Type B pancreatic cell (in vitro differentiated cells): ENCODE measurements around the gene SGPL1. TPM values are rescaled to one million over a fixed set of nuclear protein-coding genes. Genes with fewer than 3 reads are reported as not detected.

Experiments
- DNase-seq: peaks from one replicate; pipeline ENCODE4 v3.0.0; 2021; ENCODE audit warnings: mixed read lengths; ENCODE audit not compliant: unreplicated experiment; ENCODE audit errors: extremely low spot score
- H3K27ac Mint-ChIP-seq: 2 replicates; pipeline ENCODE4 v1.8.0; 2021; ENCODE audit warnings: mild to moderate bottlenecking, mixed read lengths
- H3K27me3 Mint-ChIP-seq: 2 replicates; pipeline ENCODE4 v1.8.0; 2021; ENCODE audit warnings: mixed read lengths
- H3K36me3 Mint-ChIP-seq: 2 replicates; pipeline ENCODE4 v1.8.0; 2021; ENCODE audit warnings: mixed read lengths
- H3K4me1 Mint-ChIP-seq: one replicate; pipeline ENCODE4 v1.8.0; 2021; ENCODE audit warnings: mixed read lengths; ENCODE audit not compliant: unreplicated experiment
- H3K4me3 Mint-ChIP-seq: 2 replicates; pipeline ENCODE4 v1.8.0; 2021; ENCODE audit warnings: mild to moderate bottlenecking, mixed read lengths
- H3K9me3 Mint-ChIP-seq: 2 replicates; pipeline ENCODE4 v1.8.0; 2021; ENCODE audit warnings: mixed read lengths
- CTCF ChIP-seq: fragments of 200-600 bp; sonication (generic); conservative IDR thresholded peaks from 2 replicates; pipeline ENCODE4 v1.5.0; 2021; ENCODE audit warnings: antibody characterized with exemption, mild to moderate bottlenecking
- total RNA-seq: library from RNA; stranded (reverse); gene quantifications from 2 replicates; pipeline ENCODE4 v1.2.1, GENCODE V29; 2021; ENCODE audit warnings: low replicate concordance

SGPL1 gene
- total RNA-seq, 1 donor from 2014 or later = 70.5 TPM

GRCh38 chr10:70828923-70829322 lies 13.2 kb downstream of the SGPL1 start:
- Mint-ChIP-seq H3K27ac (peak overlapping the region; percentile 22), H3K4me1 (peaks cover 33% of the 10 kb centered on the region)
- no peak for DNase-seq

GRCh38 chr10:70829543-70829942 lies 13.8 kb downstream of the SGPL1 start:
- no peak for DNase-seq
- Mint-ChIP-seq H3K36me3 (peaks cover 27% of the 10 kb centered on the region), H3K27ac (peak overlapping the region; percentile 22), H3K9me3 (peaks cover 5% of the 10 kb centered on the region), H3K4me3 (no peak overlapping the region), H3K4me1 (peaks cover 35% of the 10 kb centered on the region), H3K27me3 (no peaks in the 10 kb centered on the region)
- TF ChIP-seq CTCF = no peak

More at GRCh38 chr10:70828923-70829322, 13.2 kb downstream of the SGPL1 start:
- Mint-ChIP-seq H3K9me3 (peaks cover 5% of the 10 kb centered on the region), H3K36me3 (peaks cover 29% of the 10 kb centered on the region), H3K27me3 (no peaks in the 10 kb centered on the region), H3K4me3 (no peak overlapping the region)
- no peak for TF ChIP-seq CTCF

GRCh38 chr10:70830164-70830563 lies 14.4 kb downstream of the SGPL1 start:
- H3K9me3 Mint-ChIP-seq = peaks cover 5% of the 10 kb centered on the region
- H3K4me1 Mint-ChIP-seq = peaks cover 35% of the 10 kb centered on the region
- peaks cover 29% of the 10 kb centered on the region for H3K36me3 Mint-ChIP-seq
- peak overlapping the region; percentile 58 for H3K4me3 Mint-ChIP-seq
- no peak for TF ChIP-seq CTCF
- no peak for DNase-seq
- peak overlapping the region; percentile 87 for H3K27ac Mint-ChIP-seq
- H3K27me3 Mint-ChIP-seq = no peaks in the 10 kb centered on the region

GRCh38 chr10:70832221-70832620 lies 16.5 kb downstream of the SGPL1 start:
- Mint-ChIP-seq H3K4me3 (no peak overlapping the region), H3K4me1 (peaks cover 41% of the 10 kb centered on the region), H3K9me3 (peaks cover 5% of the 10 kb centered on the region), H3K27ac (no peak overlapping the region), H3K27me3 (no peaks in the 10 kb centered on the region), H3K36me3 (peaks cover 28% of the 10 kb centered on the region)
- no peak for TF ChIP-seq CTCF
- DNase-seq = no peak

GRCh38 chr10:70832852-70833528 lies 17.2 kb downstream of the SGPL1 start:
- Mint-ChIP-seq H3K9me3 (peaks cover 5% of the 10 kb centered on the region), H3K4me3 (no peak overlapping the region)
- no peak for DNase-seq

More at GRCh38 chr10:70832852-70833528, 17.2 kb downstream of the SGPL1 start:
- Mint-ChIP-seq H3K4me1 (peaks cover 35% of the 10 kb centered on the region), H3K36me3 (peaks cover 29% of the 10 kb centered on the region), H3K27ac (no peak overlapping the region), H3K27me3 (no peaks in the 10 kb centered on the region)
- no peak for TF ChIP-seq CTCF
